Neutrophil (primary cell): ENCODE results near the gene TMSB10.

Source experiments
- H3K27ac ChIP-seq: fragments of 200-600 bp; sonication (generic); 2 replicates; pipeline ENCODE4 v1.5.1; 2016; ENCODE audit warnings: mild to moderate bottlenecking, moderate library complexity
- H3K27me3 ChIP-seq: fragments of 200-600 bp; sonication (generic); 2 replicates; pipeline ENCODE4 v1.6.0; 2016; ENCODE audit warnings: mild to moderate bottlenecking
- H3K36me3 ChIP-seq: fragments of 200-600 bp; sonication (generic); 2 replicates; pipeline ENCODE4 v1.5.1; 2017
- H3K4me1 ChIP-seq, 2 experiments: fragments of 200-600 bp in 1 of 2; sonication (generic) in 1 of 2; 1 replicate in 1 of 2; 2 replicates in 1 of 2; pipeline versions ENCODE4 v1.5.1 to v1.6.1; 2013 to 2016; ENCODE audit warnings: low read depth in 1 of 2, low read length in 1 of 2, mild to moderate bottlenecking in 1 of 2, moderate library complexity in 1 of 2; ENCODE audit not compliant: control insufficient read depth in 1 of 2, insufficient read depth in 1 of 2
- H3K4me3 ChIP-seq, 2 experiments: fragments of 200-600 bp in 1 of 2; sonication (generic) in 1 of 2; 1 replicate in 1 of 2; 2 replicates in 1 of 2; pipeline ENCODE4 v1.5.1; 2013 to 2016; ENCODE audit warnings: low read depth in 1 of 2, low read length in 1 of 2, mild to moderate bottlenecking in 1 of 2, moderate library complexity in 1 of 2
- H3K9me3 ChIP-seq: fragments of 200-600 bp; sonication (generic); 2 replicates; pipeline ENCODE4 v1.5.1; 2016
- TF ChIP-seq, protein P1 (sequence below): fragments of 200-600 bp; sonication (generic); IDR thresholded peaks from 2 replicates; pipeline ENCODE4 v1.5.1; 2016; ENCODE audit warnings: antibody characterized with exemption

Gene TMSB10

DNA sequence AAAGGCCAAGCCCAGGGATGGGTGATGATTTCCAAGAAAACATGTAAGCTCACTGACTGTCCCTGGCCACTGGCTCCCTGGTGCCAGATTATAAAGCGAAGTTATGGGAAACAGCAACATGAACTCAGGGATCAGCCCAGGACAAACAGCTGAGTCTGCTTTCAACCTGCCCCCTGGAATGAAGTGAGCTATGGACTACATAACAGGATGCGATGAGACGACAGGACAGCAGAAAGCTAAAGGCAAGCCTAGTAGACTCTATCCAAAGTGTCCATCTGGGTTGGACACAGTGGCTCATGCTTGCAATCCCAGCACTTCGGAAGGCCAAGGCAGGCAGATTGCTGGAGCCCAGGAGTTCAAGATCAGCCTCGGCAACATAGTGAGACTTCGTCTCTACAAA, 48.9 kb downstream of the TMSB10 start:
- Histone ChIP-seq H3K4me3 (no peak overlapping the region), H3K27ac (no peak overlapping the region), H3K4me1 (no peaks in the 10 kb centered on the region), H3K27me3 (no peaks in the 10 kb centered on the region), H3K36me3 (no peaks in the 10 kb centered on the region), H3K9me3 (no peaks in the 10 kb centered on the region)
- TF ChIP-seq, protein P1, sequence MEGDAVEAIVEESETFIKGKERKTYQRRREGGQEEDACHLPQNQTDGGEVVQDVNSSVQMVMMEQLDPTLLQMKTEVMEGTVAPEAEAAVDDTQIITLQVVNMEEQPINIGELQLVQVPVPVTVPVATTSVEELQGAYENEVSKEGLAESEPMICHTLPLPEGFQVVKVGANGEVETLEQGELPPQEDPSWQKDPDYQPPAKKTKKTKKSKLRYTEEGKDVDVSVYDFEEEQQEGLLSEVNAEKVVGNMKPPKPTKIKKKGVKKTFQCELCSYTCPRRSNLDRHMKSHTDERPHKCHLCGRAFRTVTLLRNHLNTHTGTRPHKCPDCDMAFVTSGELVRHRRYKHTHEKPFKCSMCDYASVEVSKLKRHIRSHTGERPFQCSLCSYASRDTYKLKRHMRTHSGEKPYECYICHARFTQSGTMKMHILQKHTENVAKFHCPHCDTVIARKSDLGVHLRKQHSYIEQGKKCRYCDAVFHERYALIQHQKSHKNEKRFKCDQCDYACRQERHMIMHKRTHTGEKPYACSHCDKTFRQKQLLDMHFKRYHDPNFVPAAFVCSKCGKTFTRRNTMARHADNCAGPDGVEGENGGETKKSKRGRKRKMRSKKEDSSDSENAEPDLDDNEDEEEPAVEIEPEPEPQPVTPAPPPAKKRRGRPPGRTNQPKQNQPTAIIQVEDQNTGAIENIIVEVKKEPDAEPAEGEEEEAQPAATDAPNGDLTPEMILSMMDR = no peak
